Loucy (cell line): ENCODE data around the gene GC.

ENCODE experiments used
- H2AFZ ChIP-seq: fragments of 200-600 bp; sonication (generic); 2 replicates; pipeline ENCODE4 v1.6.0; 2016; ENCODE audit warnings: antibody characterized with exemption, mild to moderate bottlenecking, low read length, moderate library complexity
- H3F3A ChIP-seq: fragments of 200-600 bp; 2 replicates; pipeline ENCODE4 v1.6.0; 2016; ENCODE audit warnings: antibody characterized with exemption, low read depth, mild to moderate bottlenecking
- H3K27me3 ChIP-seq: fragments of 200-600 bp; sonication (generic); 2 replicates; pipeline ENCODE4 v1.6.1; 2014; ENCODE audit warnings: low read length, mild to moderate bottlenecking; ENCODE audit not compliant: insufficient read depth, poor library complexity, severe bottlenecking
- H3K36me3 ChIP-seq: fragments of 200-600 bp; sonication (generic); 2 replicates; pipeline ENCODE4 v1.6.1; 2016; ENCODE audit warnings: low read length; ENCODE audit not compliant: insufficient read depth
- H3K4me1 ChIP-seq: fragments of 200-600 bp; sonication (generic); 2 replicates; pipeline ENCODE4 v1.5.1; 2014; ENCODE audit warnings: low read length, mild to moderate bottlenecking; ENCODE audit not compliant: insufficient read depth, poor library complexity, severe bottlenecking
- H3K4me2 ChIP-seq: fragments of 200-600 bp; sonication (generic); 2 replicates; pipeline ENCODE4 v1.6.0; 2014; ENCODE audit warnings: antibody characterized with exemption, low read length, low read depth, mild to moderate bottlenecking; ENCODE audit not compliant: poor library complexity, severe bottlenecking
- H3K4me3 ChIP-seq: fragments of 200-600 bp; sonication (generic); 2 replicates; pipeline ENCODE4 v1.5.1; 2014; ENCODE audit warnings: low read length, mild to moderate bottlenecking, mixed read lengths; ENCODE audit not compliant: poor library complexity, severe bottlenecking
- H3K79me2 ChIP-seq: fragments of 200-600 bp; sonication (generic); 2 replicates; pipeline ENCODE4 v1.6.1; 2014; ENCODE audit warnings: low read length; ENCODE audit not compliant: insufficient read depth
- H3K9ac ChIP-seq: fragments of 200-600 bp; sonication (generic); 2 replicates; pipeline ENCODE4 v1.6.0; 2014; ENCODE audit warnings: mild to moderate bottlenecking, low read depth, low read length, moderate library complexity; ENCODE audit not compliant: poor library complexity, severe bottlenecking
- H3K9me2 ChIP-seq: fragments of 200-600 bp; sonication (generic); replicated peaks from 2 replicates; pipeline ENCODE4 v1.6.1; 2016; ENCODE audit warnings: low read depth, low read length, mixed read lengths
- H3K9me3 ChIP-seq: fragments of 200-600 bp; sonication (generic); 2 replicates; pipeline ENCODE4 v1.6.1; 2014; ENCODE audit warnings: mild to moderate bottlenecking, antibody characterized with exemption, low read length, low read depth; ENCODE audit not compliant: insufficient read depth
- H4K20me1 ChIP-seq: fragments of 200-600 bp; sonication (generic); 2 replicates; pipeline ENCODE4 v1.6.0; 2014; ENCODE audit warnings: antibody characterized with exemption, low read length, mild to moderate bottlenecking; ENCODE audit not compliant: insufficient read depth, poor library complexity, severe bottlenecking
- EZH2phosphoT487 ChIP-seq: fragments of 200-600 bp; IDR thresholded peaks from 2 replicates; pipeline ENCODE4 v1.6.1; 2018; ENCODE audit warnings: antibody characterized with exemption, mild to moderate bottlenecking, moderate library complexity, borderline replicate concordance
- TF ChIP-seq, protein P1 (sequence below): fragments of 200-600 bp; sonication (generic); conservative IDR thresholded peaks from 2 replicates; pipeline ENCODE4 v1.5.1; 2014; ENCODE audit warnings: mild to moderate bottlenecking, antibody characterized with exemption, low read length

Gene GC

DNA sequence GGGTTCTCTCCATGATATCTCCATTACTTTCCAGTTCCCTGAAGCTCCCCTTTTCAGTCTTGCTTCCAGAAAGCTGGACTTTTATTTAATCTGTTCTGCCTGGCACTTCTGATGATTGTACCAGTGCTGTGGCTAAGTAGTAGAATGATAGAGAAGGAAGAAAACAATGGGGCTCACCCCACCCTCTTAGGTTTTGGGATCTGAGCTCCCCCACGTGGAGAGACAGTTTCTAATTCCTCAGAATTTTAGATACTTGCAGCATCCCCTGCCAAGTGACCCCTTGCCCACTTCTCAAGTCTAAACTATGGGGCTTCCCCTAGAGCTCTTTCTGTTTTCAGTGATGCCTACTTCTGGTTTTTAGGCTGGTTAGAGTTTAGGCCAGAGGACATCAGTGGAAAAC, 73.9 kb downstream of the GC start:
- H3K79me2 ChIP-seq, result no peaks in the 10 kb centered on the region

DNA sequence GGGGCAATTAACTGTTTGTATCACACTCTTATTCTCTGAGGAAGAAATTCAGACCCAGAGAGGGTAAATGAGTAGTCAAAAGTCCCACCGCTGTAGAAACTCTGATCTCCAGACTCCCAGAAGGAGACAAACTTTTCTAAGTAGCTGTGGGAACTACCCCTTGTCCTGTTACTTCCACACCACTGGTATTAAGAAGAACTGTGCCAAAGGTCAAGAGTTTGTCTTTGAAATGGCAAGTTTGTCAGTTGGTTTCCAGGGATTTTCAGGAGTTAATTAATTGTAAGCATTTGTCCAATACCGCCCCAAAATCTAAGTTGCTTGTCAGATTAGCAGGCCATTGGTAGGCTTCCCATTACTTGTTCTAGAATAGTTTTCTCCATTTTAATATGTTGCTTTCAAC, 85.7 kb downstream of the GC start:
- no peaks in the 10 kb centered on the region for H3K36me3 ChIP-seq
- H3K9ac ChIP-seq, result no peak overlapping the region
- H3K27me3 ChIP-seq, result no peaks in the 10 kb centered on the region
- H3K79me2 ChIP-seq, result no peaks in the 10 kb centered on the region
- no peaks in the 10 kb centered on the region for H4K20me1 ChIP-seq
- H3K4me2 ChIP-seq, result no peak overlapping the region
- H3K9me3 ChIP-seq, result no peaks in the 10 kb centered on the region
- H2AFZ ChIP-seq, result no peak overlapping the region
- H3K9me2 ChIP-seq, result no peaks in the 10 kb centered on the region
- H3K4me1 ChIP-seq, result no peaks in the 10 kb centered on the region
- H3K4me3 ChIP-seq, result no peak overlapping the region
- TF ChIP-seq, protein P1, sequence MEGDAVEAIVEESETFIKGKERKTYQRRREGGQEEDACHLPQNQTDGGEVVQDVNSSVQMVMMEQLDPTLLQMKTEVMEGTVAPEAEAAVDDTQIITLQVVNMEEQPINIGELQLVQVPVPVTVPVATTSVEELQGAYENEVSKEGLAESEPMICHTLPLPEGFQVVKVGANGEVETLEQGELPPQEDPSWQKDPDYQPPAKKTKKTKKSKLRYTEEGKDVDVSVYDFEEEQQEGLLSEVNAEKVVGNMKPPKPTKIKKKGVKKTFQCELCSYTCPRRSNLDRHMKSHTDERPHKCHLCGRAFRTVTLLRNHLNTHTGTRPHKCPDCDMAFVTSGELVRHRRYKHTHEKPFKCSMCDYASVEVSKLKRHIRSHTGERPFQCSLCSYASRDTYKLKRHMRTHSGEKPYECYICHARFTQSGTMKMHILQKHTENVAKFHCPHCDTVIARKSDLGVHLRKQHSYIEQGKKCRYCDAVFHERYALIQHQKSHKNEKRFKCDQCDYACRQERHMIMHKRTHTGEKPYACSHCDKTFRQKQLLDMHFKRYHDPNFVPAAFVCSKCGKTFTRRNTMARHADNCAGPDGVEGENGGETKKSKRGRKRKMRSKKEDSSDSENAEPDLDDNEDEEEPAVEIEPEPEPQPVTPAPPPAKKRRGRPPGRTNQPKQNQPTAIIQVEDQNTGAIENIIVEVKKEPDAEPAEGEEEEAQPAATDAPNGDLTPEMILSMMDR, result no peak
- TF ChIP-seq EZH2phosphoT487, result no peak
- no peaks in the 10 kb centered on the region for H3F3A ChIP-seq

More for the DNA sequence above, 73.9 kb downstream of the GC start:
- Histone ChIP-seq H3K9ac (no peak overlapping the region), H3K4me2 (no peak overlapping the region), H3K4me3 (no peak overlapping the region), H3K4me1 (no peaks in the 10 kb centered on the region), H4K20me1 (no peaks in the 10 kb centered on the region), H3F3A (no peaks in the 10 kb centered on the region), H3K27me3 (no peaks in the 10 kb centered on the region), H2AFZ (no peak overlapping the region), H3K36me3 (no peaks in the 10 kb centered on the region), H3K9me2 (no peaks in the 10 kb centered on the region), H3K9me3 (no peaks in the 10 kb centered on the region)
- TF ChIP-seq EZH2phosphoT487, result no peak
- TF ChIP-seq, protein P1, result no peak

DNA sequence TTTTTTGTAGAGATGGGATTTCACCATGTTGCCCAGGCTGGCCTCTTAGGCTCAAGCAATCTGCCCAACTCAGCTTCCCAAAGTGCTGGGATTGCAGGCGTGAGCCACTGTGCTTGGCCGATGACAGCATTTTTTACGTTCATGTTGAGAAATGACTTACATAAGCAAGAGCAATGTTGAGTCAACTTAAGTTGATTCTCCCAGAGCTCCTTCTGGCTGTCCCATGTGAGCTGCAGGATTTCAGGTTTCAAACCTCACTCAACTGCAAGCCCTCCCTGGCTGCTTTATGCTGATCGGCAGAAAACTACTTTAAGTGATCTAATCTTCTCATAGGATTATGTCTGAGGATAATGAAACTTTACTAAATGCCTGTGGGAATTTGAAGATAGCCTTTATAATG, 86.8 kb downstream of the GC start:
- Histone ChIP-seq H2AFZ (no peak overlapping the region), H3K36me3 (no peaks in the 10 kb centered on the region), H3F3A (no peaks in the 10 kb centered on the region), H3K27me3 (no peaks in the 10 kb centered on the region), H3K4me3 (no peak overlapping the region), H3K79me2 (no peaks in the 10 kb centered on the region), H4K20me1 (no peaks in the 10 kb centered on the region), H3K4me2 (no peak overlapping the region), H3K4me1 (no peaks in the 10 kb centered on the region), H3K9me3 (no peaks in the 10 kb centered on the region), H3K9me2 (no peaks in the 10 kb centered on the region), H3K9ac (no peak overlapping the region)
- no peak for TF ChIP-seq EZH2phosphoT487
- TF ChIP-seq, protein P1, result no peak
